Measurements from ENCODE around the gene COMMD6.

COMMD6 gene

GRCh38 chr13:75521956-75522355 lies 15.7 kb downstream of the COMMD6 start:
- DNase-seq (ENCODE audit: low spot score) = no peak

DNA sequence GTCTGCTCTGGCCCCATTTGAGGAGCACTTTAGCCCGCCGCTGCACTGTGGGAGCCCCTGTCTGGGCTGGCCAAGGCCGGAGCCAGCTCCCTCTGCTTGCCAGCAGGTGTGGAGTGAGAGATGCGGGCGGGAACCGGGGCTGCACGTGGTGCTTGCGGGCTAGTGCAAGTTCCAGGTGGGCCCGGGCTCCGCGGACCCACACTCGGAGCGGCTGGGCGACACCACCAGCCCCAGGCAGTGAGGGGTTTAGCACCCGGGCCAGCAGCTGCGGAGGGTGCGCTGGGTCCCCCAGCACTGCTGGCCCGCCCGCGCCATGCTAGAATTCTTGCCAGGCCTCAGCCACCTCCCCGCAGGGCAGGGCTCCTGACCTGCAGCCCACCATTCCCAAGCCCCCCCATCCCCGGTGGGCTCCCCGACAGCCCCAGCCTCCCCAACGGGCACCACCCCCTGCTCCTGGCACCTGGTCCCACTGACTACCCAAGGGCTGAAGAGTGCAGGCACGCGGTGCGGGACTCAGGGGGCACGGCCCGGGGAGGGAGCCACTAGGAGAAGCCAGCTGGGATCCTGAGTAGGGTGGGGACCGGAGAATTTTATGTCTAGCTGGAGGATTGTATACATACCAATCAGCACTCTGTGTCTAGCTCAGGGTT lies 19.1 kb downstream of the COMMD6 start:
- no peak for DNase-seq (ENCODE audit: low spot score)

DNA sequence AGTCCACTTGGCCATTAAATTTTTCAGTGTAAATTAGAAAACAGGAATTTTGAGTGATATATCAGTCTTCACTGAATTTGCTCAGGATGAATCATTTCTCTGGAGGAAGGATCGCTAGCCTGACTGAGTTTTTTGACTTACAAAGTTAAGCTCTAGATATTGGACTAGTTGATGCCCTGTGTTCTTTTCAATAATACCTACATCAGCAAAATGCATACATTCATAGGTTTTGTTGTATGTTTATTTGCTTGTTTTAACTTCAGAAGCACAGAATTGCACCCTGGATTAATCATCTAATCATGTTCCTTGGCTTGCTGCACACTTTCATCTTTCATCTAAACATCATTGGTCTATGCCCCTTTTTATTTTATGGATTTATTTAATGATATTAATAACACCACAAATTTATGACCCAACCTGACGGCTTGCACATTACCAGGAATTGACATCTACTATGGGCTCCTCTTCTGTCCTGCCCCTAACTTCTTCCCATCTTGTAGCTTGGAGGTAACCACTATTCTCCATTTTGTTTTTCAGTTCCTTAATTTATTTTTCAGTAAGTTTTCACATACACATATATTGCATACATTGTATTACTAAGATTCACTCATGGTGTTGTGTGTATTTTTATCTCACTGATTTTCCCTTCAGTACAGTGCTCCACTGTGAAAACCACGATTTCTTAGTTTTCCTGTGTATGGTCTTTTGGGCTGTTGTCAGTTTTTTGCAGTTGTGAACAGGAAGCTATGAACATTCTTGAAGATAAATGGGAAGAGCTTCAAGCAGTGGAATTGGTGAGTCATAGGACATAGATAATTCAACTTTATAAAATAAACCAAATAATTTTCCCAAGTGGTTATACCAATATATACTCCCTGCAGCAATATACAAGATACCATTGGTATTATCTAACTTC lies 23.3 kb downstream of the COMMD6 start:
- DNase-seq (ENCODE audit: low spot score) = no peak

DNA sequence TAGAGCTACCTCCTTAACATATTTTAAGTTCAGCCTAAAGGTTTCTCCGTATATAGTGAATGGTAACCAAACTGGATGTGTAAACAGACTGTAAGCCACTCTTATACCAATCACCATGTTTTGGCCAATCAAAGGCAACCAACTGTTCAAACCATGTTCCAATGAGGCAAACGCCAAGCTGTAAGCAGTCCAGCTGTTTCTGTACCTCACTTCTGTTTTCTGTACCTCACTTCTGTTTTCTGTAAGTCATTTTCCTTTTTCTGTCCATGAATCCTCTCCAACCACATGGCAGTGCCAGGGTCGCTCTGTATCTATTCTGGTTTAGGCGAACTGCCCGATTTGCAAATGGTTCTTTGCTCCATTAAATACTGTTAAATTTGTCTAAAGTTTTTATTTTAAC lies 24.4 kb downstream of the COMMD6 start:
- DNase-seq (ENCODE audit: low spot score) = no peak

DNA sequence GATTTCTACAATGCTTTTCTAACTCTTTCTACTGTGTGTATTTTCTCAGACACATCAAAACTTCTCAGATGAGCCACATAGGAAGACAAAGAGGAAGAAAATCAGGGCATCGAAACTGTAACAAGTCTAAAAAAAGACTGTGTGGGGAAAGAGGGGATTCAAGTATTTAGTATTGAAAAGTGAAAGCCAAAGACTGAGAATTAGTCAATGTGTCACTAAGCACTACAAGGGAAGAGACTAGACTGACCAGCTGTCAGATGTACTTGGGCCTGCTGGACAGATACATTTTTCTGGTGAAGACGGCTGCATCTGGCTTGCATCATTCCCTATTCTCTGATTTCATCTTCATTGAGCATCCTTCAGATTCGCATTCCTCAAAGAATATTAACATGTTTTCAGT lies 25.4 kb downstream of the COMMD6 start:
- peak; percentile 18 for DNase-seq (ENCODE audit: low spot score)

GRCh38 chr13:75511051-75511625 lies 26.5 kb downstream of the COMMD6 start:
- no peak for DNase-seq (ENCODE audit: low spot score)

GRCh38 chr13:75508002-75508548 lies 29.6 kb downstream of the COMMD6 start:
- no peak for DNase-seq (ENCODE audit: low spot score)

DNA sequence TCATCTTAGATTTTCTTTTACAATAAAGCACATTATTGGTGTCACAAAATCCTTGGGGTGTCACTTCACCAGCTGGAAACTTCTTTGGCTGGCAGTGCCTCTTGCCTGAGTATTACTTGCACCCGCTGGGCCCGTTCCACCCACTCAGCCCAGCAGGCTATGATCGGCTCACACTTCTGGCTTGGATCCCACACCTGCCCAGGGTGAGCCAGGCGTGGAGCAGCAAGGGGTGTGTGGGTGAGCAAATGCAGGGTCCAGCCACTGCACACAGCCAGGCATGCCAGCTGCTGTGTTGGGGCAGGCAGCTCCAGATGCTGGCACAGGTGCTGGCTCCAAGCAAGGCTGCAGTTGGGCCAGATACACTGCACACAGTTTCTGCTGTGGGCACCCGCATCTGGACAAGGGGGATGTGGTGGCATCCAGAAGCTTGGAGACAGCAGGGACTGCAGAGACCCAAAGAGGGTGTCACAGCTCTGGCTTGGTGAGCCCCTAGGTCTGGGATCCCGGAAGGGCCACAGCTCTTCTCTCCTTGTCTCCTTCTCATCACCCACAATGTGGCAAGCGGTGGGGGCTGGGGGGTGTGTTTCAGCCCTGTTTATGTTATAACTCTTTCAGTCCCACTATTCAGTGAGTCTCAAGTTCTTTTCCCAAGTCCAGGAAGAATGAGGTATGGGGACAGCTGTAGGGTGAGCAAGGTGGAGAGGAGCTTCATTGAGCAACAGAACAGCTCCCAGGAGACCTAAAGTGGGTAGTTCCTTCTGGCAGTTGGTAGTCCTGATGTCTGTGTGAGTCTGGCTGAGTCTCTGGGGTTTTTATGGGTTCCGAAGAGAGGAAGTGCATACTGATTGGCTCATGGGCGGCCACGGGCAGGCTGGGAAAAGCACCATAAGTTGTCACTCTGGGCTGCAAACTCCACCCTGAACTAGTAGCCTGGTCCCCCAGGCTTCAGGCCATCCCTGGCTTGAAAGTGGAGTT lies 30.3 kb downstream of the COMMD6 start:
- DNase-seq (ENCODE audit: low spot score) = peak; percentile 20

- DNase-seq (ENCODE audit: low spot score) = no peak
These were observed 31.6 kb downstream of the COMMD6 start for GRCh38 chr13:75506018-75506417.

DNA sequence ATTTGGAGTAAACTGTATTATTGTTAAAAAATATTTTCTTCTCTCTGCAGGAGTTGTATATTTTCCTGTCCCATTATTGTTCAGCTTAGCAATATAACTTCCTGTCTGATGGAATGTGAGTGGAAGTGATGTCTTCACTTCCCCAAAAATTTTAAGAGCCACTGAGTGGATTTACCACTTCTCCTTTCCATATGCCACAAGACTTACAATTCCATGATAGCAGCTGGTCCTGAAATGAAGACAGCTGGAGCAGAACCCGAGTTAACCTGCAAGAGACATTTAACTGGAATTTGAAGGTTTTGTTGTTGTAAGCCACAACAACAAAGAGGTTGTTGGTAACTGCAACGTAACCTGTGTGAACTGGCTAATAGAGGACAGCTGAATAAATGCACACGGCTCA lies 32.3 kb downstream of the COMMD6 start:
- DNase-seq (ENCODE audit: low spot score) = no peak

GRCh38 chr13:75495938-75496337 lies 41.7 kb downstream of the COMMD6 start:
- no peak for DNase-seq (ENCODE audit: low spot score)

GRCh38 chr13:75494491-75494890 lies 43.1 kb downstream of the COMMD6 start:
- no peak for DNase-seq (ENCODE audit: low spot score)

- DNase-seq (ENCODE audit: low spot score) = no peak
These were observed 44.5 kb downstream of the COMMD6 start for GRCh38 chr13:75493156-75493555.

DNA sequence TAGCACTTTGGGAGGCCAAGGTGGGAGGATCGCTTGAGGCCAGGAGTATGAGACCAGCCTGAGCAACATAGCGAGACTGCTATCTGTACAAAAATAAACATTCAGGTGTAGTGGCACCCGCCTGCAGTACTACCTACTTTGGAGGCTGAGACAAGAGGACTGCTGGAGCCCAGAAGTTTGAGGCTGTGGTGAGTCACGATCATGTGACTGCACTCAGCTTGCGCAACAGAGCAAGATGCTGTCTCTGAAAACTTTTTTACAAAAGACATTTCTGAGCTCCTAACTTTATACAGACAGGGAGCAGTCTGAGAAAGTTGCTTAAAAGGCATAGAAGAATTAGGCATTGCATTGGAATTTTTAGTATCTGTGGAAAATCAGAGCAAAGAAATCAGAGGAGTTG lies 45.3 kb downstream of the COMMD6 start:
- DNase-seq (ENCODE audit: low spot score) = no peak

DNA sequence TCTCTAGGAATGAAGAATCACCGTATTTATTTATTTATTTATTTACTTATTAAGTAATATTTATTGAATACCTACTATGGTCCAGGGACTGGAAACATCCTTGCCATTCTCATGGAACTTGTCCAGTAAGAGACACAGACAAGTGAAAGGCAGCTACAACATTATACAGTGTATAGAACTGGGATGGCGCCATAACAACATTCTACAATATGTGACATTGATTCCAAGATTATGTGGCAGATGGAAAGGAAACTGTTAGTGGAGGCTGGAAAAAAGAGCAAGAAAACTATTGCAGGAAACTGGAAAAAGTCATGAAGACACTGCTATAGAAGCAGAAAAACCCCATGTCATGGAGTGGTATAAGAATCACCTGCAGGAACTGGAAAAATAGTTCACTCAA lies 46.3 kb downstream of the COMMD6 start:
- DNase-seq (ENCODE audit: low spot score) = no peak

DNA sequence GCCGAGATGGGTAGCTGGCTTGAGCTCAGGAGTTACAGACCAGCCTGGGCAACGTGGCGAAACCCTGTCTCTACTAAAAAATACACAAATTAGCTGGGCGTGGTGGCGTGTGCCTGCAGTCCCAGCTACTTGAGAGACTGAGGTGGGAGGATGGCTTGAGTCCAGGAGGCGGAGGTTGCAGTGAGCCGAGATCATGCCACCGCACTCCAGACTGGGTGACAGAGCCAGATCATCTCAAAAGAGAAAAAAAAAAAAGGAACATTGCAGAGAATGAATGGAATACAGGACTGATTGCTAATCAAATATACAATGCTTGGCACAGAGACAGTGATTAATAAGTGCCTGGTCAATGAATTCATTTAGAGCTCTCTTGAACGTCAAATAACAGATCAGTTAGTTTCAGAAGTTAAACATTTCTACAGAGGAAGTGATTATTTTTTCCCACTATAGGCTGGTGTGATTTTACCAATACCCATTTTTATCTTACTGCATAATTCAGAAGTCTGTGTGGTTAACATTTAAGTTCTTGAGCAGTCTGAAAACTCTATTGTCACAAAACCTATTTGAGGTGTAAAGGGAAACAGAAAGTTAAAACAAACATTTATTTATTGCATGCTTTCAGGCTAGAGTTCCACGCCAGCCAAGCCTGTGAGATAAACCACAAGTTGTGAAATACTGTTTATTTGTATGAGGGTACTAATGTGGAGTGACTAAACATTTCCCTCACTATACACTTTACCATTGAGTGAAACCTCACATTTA lies 48.0 kb downstream of the COMMD6 start:
- no peak for DNase-seq (ENCODE audit: low spot score)

DNA sequence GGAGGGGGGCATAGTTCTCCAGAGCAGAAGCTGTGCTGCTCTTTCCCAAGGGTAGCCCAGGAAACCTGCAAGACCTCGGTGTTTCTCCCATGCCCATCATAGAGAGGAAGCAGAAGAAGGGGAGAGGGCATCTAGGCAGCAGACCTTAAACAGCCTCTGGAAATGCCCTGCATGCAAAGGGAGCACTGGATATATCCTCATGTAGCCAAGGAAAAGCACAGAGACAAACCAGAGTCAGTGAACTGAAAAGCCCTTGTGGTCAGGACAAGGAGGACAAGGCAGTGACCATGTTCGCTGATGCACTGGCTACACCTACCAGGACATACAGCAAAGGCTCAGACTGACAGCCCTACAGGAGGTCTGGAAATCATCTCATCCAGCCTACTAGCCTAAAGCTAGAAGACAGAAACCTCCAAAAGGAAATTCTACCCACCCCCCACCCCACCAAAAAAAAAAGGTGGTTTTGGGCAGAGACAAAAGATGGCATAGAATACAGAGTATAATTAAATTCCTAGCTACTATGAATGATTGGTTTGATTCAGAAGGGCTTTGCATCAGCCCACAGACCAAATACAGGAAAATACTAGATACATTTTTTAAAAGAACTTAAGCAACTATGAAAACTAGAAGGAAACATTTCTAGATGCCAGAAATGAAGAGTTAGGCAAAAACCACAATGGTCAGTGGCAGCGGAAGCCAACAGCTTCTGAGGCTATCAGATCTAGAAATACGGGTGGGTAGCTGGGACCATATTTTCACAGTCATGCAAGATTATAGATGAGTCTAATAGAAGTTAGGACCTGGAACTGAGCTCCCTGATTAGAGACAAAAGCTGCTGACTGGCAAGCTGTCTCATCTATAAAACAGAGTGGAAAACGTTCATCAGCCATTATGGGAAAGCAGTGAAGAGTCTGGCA lies 51.2 kb downstream of the COMMD6 start:
- DNase-seq (ENCODE audit: low spot score) = no peak

DNA sequence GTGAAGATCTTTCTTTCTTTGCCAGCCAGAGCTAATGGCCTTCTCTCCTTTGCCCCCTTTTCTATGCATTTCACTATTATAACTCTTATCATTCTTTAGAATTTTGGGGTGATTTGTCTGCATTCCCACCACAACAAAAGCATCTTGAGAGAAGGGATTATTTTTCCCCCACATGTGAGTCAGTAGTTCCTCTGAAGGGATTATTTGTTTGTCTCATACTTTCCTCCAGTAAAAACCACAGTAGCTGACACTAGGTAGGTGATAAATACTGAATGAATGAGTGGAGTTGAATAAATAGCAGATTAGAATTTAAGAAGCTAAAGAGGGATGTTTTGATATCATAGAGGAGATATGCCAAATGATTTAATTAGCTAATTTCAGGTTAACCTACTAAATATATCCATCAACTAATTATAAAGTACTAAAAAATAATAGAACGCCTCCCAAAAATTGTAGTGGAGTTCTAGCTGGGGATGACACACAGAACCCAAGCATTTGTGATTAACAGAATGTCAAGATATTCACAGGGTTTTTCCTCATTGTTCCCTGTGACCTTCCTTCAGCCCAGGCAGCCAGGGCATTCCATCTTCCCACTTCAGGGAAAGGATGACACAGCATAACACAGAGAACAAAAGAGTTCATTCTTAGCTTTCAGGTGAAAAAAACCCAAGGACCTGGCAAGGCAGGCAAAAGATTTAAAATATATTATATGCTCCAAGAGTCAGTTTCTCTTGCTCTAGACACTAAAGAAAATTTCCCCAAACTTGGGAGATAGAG lies 52.2 kb downstream of the COMMD6 start:
- no peak for DNase-seq (ENCODE audit: low spot score)

- DNase-seq (ENCODE audit: low spot score) = no peak
These were observed 54.9 kb downstream of the COMMD6 start for GRCh38 chr13:75482820-75483079.

Measured in germinal center (tissue), 1 donor.